ENCODE data around the gene GLRA1.
"Not testable (repeated sequence)": the region's sequence is repeated elsewhere in the genome, so short reads cannot be mapped to it uniquely, and the experiment has no call there.

Gene GLRA1

GRCh38 chr5:151885138-151885908 lies 39.3 kb downstream of the GLRA1 start:
- no peak for DNase-seq (ENCODE audit: low read depth)

DNA sequence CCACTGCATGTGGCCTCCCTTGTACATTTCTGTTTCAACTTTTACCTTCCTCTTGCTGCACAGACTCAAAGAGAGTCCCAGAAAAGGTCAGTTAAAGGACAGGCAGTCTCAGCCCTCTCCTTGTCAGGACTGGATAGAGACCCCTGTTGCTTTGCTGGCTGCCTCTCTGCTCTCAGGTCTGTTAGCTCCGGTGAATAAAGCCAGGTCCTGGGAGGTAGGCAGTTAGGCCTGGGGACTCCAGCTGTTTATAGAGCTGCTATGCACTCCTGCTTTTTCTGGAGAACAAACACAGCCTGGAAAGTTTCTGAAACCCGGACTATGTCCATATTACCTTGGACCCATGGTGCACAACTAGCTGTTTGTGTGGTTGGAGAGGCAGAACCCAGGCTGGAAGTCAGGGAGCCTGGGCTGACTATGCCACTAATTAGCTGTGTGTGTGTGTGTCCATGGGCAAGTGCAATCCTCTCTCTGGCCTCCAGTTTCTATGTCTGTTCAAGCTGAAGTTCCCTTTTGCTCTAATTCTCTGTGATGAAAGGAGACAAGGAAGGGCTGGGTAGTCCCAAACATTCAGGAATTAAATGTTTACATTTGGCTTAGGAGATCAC lies 42.9 kb downstream of the GLRA1 start:
- no peak for DNase-seq (ENCODE audit: low read depth)

DNA sequence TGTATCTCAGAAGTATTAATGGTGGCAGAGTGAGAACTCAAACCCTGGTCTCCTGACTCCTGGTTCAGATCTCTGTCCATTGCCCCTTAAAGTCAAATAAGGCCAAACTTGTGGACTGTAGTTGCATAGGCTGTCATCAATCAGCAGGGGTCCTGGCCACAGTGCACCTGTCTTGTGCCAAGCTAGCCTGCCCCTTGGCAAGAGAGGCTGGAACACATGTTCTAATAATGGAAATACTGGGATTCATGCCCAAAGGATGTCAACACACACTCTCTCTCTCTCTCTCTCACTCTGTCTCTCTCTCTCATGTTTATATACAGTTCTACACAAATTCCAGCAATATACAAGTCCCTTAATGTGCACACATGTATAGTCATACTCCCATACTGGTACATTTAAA lies 44.3 kb downstream of the GLRA1 start:
- DNase-seq (ENCODE audit: low read depth): no peak

DNA sequence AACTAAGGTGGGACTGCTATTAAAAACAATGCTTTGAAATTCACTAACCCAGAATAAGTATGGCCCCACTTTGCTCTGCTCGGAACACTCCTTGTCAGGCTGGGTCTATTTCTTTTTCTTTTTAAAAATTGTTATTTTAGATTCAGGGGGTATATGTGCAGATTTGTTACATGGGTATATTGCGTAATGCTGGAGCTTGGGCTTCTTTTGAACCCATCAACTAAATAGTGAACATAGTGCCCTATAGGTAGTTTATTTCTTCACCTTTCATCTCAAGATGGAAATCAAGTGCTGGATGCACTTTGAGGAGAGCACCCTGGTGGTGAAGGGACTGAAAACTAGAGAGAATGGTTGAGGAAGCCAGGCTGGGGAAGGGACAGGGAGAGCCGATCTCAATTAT lies 51.0 kb downstream of the GLRA1 start:
- DNase-seq (ENCODE audit: low read depth): no peak

GRCh38 chr5:151872701-151873100 lies 52.0 kb downstream of the GLRA1 start:
- DNase-seq (ENCODE audit: low read depth): no peak

- DNase-seq (ENCODE audit: low read depth): no peak
Measured at GRCh38 chr5:151870820-151871219, 53.8 kb downstream of the GLRA1 start.

DNA sequence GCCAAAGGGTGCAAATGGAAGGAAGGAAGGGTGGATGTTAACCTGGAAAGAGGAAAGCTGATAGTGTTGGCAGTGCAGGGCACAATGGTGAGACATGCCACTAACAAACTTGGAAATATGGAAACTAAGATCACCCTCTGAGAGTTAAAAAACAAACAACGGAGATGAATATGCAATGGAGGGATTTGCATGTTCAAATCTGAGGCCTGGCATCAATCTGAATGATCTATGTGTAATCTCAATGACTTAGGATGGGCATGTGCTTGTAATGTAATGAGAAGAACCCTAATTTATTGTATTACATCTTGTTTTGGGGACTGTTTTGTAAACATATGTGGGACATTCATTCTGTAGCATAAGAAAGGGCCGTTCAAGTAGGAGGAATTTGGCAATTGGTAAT lies 54.4 kb downstream of the GLRA1 start:
- DNase-seq (ENCODE audit: low read depth): no peak

- no peak for DNase-seq (ENCODE audit: low read depth)
Measured at GRCh38 chr5:151869843-151870242, 54.8 kb downstream of the GLRA1 start.

DNA sequence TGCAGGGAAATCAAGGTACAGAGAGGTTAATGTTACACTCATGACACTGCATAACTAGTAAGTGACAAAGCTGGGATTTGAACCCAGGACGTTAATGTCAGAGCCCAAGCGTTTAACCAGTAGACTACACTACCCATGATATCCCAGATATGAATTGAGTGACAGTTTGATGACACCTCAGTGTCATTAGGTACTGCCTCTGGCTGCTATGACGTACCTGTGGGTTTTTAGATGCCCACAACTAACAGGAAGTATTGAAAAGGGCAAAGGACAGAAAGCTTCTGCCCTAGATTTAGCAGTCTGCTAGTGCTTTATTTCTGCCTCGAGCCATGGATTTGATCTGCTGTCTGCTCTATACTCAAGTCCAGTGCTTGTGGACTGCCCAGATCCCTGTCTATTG lies 56.2 kb downstream of the GLRA1 start:
- no peak for DNase-seq (ENCODE audit: low read depth)

DNA sequence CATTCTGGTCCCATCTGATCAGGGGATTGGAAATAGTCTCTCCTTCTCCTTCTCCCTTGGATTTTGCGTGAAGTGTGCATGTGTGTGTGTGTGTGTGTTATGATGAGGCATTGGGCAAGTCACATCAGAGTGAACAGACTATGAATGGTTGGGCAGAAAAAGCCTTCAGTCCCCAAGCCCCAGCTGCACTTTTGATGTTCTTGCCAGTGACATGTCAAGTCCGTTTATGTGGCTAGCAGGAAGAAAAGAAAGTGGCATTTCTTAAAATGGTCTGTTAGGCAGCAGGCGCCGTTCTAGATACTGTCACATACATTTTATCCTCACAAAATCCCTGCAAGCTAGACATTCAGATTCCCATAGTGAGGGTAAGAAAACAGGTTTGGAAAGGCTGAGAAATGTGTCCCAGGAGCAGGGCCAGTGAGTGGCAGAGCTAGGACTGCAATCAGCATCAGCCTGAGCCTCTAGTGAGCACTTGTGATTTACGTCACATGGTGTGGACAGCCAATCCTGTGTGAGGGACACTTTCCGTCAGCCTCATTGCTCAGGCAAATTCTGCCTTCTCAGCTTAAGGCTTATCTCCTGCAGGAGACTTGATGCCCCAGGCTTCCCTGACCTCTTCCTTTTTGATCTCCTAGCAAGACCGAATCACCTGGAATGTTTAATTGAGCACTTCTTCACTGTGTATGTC lies 60.4 kb downstream of the GLRA1 start:
- DNase-seq (ENCODE audit: low read depth): no peak

DNA sequence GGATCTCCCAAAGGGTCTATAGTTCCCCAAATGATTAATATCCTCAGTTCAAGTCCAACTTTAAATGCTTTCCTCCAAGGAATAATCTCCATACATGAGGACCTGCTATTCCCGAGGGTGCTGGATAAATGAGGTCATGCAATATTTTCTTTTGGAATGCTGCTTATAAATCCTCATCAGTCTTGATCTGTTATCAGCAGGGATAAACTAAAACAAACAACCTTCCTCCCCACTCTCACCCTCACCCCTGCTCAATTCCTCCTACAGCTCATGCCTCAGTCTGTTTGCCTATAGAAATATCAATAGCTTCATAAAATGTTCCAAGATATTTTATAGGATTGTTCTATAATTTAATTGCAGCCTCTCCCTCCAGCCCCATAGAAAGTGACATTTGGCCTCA lies 61.1 kb downstream of the GLRA1 start:
- no peak for DNase-seq (ENCODE audit: low read depth)

DNA sequence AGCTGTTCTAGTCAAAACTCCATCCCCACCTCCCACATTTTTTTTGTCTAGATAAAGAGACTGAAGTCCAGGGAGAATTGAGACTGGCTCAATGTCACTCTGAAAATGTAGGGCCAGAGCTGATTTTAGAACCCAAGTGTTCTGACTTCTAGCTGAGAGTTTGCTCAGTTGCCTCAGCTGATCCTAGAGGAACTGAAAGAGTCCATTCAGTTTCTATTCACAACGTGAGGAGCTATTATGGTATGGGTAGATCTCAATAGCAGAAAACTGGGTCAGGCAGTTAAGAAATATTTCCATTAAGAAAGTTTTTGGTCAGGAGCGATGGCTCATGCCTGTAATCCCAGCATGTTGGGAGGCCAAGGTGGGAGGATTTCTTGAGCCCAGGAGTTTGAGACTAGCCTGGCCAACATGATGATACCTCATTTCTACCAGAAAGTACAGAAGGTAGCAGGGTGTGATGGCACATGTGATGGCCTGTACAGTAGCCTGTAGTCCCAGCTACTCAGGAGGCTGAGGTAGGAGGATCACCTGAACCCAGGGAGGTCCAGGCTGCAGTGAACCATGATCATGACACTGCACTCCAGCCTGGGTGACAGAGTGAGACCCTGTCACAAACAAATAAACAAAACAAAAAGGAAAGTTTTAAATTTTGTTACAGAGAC lies 61.7 kb downstream of the GLRA1 start:
- no peak for DNase-seq (ENCODE audit: low read depth)

- DNase-seq (ENCODE audit: low read depth): not testable (repeated sequence)
Measured at GRCh38 chr5:151860867-151861266, 63.8 kb downstream of the GLRA1 start.

DNA sequence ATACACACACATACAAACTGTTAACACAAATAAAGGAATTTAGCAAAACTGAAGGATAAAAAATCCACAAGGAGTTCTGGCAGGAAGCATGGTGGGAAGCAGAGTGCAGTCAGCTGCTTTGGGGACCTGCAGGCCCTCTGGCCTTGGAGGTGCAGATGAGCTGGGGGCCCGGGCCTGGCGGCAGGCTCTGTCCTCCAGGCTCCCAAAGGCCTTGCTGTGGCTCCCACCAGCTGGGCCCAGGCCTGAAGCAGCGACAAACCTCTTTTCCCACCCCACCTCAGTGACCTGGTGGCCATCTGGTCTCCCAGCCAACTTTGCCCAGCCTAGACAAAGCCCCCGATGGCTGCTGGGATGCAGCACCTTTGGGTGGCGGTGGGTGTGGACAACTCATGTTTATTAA lies 67.8 kb downstream of the GLRA1 start:
- no peak for DNase-seq (ENCODE audit: low read depth)

DNA sequence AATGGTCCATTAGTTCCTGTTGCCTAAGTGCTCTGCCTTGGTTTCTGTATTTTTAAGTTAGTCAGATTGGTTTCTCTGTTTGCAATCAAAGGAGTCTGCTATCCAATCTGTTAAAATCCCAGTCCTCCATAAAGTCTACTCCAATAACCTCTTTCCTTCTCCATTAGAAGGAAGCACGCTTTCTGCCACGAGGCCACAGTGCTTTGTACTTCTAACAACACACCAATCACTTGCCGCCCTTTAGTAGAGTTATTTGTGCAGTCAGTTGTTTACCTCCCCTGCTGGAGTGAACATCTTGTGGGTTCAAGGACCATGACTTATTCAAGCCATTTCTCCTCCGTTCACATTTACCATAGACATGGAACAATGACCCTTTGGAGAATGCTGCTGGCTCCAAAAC lies 69.0 kb downstream of the GLRA1 start:
- no peak for DNase-seq (ENCODE audit: low read depth)

DNA sequence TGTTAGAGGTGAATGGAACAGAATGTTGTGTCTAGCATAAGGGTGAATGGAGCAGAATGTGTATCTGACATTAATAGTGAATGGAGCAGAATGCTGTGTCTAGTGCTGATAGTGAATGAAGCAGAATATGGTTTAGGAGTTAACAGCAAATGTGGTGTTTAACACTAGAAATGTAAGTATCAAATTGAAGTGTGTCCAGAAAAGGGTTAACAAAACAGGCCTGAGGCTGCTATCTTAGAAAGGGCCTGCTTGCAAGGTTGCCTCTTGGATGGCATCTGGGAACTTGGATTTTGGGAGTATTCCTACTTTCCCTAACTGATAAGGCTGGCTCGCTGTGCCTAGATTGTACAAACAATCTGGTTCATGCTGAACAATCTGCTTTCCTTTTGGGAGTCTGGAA lies 76.8 kb downstream of the GLRA1 start:
- no peak for DNase-seq (ENCODE audit: low read depth)

- DNase-seq (ENCODE audit: low read depth): no peak
Measured at GRCh38 chr5:151846765-151847164, 77.9 kb downstream of the GLRA1 start.

DNA sequence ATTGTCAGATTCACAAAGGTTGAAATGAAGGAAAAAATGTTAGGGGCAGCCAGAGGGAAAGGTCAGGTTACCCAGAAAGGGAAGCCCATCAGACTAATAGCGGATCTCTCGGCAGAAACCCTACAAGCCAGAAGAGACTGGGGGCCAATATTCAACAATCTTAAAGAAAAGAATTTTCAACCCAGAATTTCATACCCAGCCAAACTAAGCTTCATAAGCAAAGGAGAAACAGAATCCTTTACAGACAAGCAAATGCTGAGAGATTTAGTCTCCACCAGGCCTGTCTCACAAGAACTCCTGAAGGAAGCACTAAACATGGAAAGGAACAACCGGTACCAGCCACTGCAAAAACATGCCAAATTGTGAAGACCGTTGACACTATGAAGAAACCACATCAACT lies 91.8 kb downstream of the GLRA1 start:
- not testable (repeated sequence) for DNase-seq (ENCODE audit: low read depth)

DNA sequence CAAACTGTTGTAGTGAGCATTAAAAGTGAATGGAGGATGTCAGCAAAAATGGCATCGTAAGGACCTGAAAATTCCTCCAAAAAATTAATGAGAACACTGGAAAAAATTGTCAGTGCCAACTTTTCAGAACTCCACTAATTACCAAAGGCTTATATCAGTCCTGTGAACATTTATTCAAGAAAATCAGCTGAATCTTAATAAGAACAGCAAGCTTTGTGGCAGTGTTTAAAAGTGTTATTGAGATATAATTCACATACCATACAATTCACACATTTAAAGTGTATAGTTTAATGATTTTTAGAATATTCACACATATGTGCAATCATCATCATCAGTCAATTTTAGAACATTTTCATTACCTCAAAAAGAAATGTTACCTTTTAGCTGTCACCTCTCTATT lies 95.3 kb downstream of the GLRA1 start:
- DNase-seq (ENCODE audit: low read depth): no peak

DNA sequence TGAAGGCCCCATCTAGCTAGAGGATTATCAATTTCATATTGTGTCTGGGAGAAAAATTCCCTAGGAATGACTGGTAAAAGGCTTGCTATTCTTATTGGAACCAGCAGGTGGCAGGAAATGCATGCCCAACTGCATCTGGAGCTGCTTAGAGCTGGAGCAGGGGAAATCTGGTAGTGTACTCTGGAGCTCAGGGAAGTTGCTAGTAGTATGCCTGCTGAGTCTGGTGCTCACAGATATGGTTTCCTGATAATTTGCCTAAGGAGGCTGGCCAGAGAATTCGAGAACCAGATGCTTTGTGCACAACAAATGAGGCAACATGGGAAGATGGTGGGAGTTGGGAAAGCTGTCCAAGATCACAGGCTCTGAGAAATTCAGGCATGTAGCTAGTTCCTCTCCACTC lies 99.2 kb downstream of the GLRA1 start:
- peak; percentile 23 for DNase-seq (ENCODE audit: low read depth)

DNA sequence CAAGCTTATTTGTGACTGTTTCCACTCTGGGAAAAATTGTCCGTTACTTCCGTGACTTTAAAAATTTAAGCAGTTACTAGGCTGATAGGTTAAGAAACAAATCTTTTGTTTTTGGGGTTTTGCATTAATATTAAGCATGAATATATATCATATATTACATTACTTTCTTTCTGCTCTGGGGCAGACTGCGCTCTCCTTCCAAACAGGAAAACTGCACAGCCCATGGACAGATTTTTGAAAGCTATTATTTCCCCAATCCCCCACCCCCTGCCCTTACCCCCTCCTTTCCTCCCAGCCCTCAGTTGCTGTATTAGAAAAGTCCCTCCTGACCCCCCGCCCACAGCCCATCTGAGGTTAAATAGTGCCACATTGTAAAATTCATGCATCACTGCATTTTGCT lies 102.5 kb downstream of the GLRA1 start:
- DNase-seq (ENCODE audit: low read depth): no peak

- DNase-seq (ENCODE audit: low read depth): no peak
Measured at GRCh38 chr5:151820903-151821302, 103.7 kb downstream of the GLRA1 start.

DNA sequence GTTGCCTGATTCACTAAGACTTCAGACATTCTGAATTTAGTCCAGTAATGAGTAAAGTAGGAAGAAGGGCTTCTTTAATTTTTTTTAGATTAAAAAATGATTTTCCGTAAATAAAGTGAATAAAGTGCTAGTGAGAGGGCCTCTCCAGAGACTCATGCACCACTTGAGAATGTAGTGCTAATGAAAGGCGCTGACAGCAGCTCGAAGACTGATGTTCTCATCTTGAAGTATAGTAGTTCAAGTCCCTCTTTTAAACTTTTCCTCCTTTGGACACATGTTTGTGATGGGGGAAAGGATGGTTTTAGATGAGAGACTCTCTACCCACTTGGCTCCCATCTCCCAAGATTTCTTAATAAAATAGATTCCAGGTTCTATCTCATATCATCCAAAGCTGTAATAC lies 104.4 kb downstream of the GLRA1 start:
- no peak for DNase-seq (ENCODE audit: low read depth)
